Measurements from ENCODE around the gene PDCD11.

Gene PDCD11

DNA sequence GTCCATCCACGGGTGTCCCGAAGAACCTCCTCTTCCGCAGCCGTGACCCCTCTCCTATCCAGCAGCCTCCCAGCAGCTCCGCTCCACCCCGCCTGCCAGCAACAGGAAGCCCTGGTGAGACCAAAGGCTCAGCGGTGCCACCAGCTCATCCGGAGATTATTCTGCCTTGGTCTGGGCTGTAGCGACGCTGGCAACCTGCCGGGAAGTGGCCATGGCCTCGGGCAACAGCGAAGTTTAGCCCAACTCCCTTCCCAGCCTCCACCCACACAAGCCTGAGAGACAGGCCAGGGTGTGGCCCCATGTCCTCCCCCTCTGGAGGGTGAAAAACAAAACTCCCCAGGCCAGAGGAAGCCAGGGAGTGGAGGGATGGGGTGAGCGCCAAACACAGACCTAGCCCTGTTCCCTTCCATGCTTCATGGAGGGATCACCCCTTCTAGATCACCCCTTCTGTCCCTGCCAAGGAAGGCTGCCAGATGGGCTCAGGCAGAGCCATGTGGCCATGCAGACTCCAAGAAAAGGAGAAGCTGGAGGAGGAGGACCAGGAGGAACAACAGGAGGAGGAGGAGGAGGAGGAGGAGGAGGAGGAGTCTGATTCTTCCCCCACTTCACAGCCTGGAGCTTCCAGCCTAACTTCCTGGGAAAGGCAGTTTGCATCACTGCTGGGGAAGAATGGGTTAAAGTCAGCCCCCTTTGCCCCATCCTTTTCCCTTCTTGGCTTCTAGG lies 54.8 kb downstream of the PDCD11 start:
- peak overlapping the region; percentile 25; the same call in 1 of the 2 replicates for H3K4me3 ChIP-seq (ENCODE audit: low read depth, low read length)
- peaks cover 15% of the 10 kb centered on the region for H3K36me3 ChIP-seq (ENCODE audit: control insufficient read depth, insufficient read depth, low read length)
- no peak overlapping the region for H3K27ac ChIP-seq (ENCODE audit: low read depth, low read length)
- H3K4me1 ChIP-seq (ENCODE audit: control insufficient read depth, insufficient read depth, low read length) = no peaks in the 10 kb centered on the region
- H3K9me3 ChIP-seq (ENCODE audit: control insufficient read depth, insufficient read depth, low read length) = no peaks in the 10 kb centered on the region
- H3K27me3 ChIP-seq (ENCODE audit: control insufficient read depth, insufficient read depth, low read length) = no peaks in the 10 kb centered on the region
- H3K9ac ChIP-seq (ENCODE audit: low read depth, low read length) = no peak overlapping the region

DNA sequence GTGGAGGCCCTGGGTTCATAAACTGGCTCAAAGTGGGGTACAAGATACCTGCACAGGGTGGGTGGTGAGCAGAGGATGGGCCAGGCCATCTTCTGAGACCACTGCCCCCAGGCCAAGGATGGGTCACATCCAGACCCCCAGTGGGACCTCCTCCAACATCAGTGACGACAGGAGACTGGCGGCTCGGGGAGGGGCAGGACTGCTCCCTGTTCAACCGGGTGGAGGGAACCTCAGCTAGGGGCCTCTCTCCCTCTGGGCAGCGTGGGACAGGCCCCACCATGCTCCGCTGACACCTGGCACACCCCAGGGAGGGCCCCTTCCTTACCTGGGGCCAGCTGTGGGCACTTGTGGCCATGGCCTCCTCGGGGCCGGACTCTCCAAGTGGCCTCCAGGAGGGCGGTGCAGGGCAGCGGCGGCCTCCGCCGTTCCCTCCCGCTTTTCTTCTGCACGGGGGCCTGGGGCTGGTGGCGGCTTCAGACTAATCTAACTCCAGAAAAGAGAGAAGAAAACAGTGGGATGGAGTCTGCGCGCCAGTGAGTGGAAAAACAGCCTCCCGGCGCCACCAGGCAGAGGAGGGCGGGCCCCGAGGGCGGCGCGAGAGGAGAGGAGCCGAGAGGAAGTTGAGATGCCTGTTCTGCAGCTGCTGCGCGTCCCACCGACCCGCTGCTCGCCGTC lies 55.5 kb downstream of the PDCD11 start, which contains the start of gene CALHM2:
Gene CALHM2, minus strand, starts transcription at position 540 of the 675 bp plus-strand sequence. CDS start 2,429 bp downstream, outside the sequence.
- Histone ChIP-seq H3K9me3 (ENCODE audit: control insufficient read depth, insufficient read depth, low read length) (no peaks in the 10 kb centered on the region), H3K27ac (ENCODE audit: low read depth, low read length) (no peak within 1 kb of the TSS), H3K36me3 (ENCODE audit: control insufficient read depth, insufficient read depth, low read length) (peaks cover 10% of the 10 kb centered on the region), H3K4me1 (ENCODE audit: control insufficient read depth, insufficient read depth, low read length) (no peaks in the 10 kb centered on the region), H3K9ac (ENCODE audit: low read depth, low read length) (no peak within 1 kb of the TSS), H3K27me3 (ENCODE audit: control insufficient read depth, insufficient read depth, low read length) (no peaks in the 10 kb centered on the region), H3K4me3 (ENCODE audit: low read depth, low read length) (peak within 1 kb of the TSS; percentile 25; the same call in 1 of the 2 replicates)

DNA sequence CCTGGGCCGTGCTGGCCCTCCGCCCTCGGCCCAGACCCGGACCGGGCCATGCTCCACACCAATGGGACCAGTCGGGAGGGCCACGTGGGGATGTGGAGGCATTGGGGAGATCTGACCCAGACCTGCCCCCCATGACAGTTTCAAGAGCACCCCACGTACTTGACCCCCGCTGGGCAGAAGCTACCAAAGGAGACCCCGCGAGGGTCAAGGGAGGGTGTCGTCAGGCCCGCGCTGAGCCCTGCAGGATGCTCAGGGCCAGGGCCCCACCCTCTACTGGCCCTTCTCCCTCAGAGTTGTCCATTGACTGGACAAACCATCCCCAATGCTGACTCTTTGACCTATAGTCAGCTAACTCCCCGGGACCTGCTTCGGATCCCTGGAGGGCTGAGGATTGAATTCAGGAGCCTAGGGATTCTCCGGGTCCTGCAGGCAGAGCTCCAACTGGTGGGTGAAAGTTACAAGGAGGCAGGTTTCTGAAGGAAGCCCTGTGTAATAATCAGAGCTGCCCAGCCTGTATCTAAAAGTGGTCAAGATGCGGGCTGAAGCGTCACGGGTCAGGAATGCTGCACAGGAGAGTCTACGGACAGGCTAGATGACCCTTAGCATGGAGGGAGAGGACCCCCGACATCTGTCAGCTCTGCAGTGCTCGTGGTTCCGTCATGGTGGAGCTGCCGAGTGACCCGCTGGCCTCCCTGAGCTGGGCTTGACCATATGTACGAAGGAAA lies 56.2 kb downstream of the PDCD11 start:
- no peaks in the 10 kb centered on the region for H3K4me1 ChIP-seq (ENCODE audit: control insufficient read depth, insufficient read depth, low read length)
- H3K36me3 ChIP-seq (ENCODE audit: control insufficient read depth, insufficient read depth, low read length) = peaks cover 3% of the 10 kb centered on the region
- H3K4me3 ChIP-seq (ENCODE audit: low read depth, low read length) = peak overlapping the region; percentile 25; the same call in 1 of the 2 replicates
- H3K27ac ChIP-seq (ENCODE audit: low read depth, low read length) = no peak overlapping the region
- no peaks in the 10 kb centered on the region for H3K27me3 ChIP-seq (ENCODE audit: control insufficient read depth, insufficient read depth, low read length)
- no peak overlapping the region for H3K9ac ChIP-seq (ENCODE audit: low read depth, low read length)
- H3K9me3 ChIP-seq (ENCODE audit: control insufficient read depth, insufficient read depth, low read length) = no peaks in the 10 kb centered on the region

DNA sequence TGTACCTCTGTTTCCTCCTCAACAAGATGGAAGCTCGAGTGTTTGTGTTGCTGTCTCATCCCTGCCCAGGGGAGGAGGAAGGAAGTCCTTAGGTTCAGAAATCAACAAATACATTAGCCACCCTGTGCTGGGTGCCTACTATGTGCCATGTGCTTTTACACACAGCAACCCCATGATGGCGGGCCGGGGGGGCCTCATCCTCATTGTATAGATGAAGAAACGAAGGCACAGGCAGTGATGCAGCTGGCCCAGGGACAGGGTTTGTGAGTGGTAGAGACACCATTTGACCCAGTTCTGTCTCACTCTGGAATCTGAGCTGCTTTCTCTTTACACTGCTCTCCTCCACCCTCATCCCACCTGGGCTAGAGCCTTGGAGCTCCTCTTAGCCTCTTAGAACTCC lies 57.6 kb downstream of the PDCD11 start:
- H3K36me3 ChIP-seq (ENCODE audit: control insufficient read depth, insufficient read depth, low read length) = no peaks in the 10 kb centered on the region; the same call in 1 of the 2 replicates
- no peaks in the 10 kb centered on the region for H3K4me1 ChIP-seq (ENCODE audit: control insufficient read depth, insufficient read depth, low read length)
- no peak overlapping the region for H3K9ac ChIP-seq (ENCODE audit: low read depth, low read length)
- no peaks in the 10 kb centered on the region for H3K27me3 ChIP-seq (ENCODE audit: control insufficient read depth, insufficient read depth, low read length)
- H3K27ac ChIP-seq (ENCODE audit: low read depth, low read length) = no peak overlapping the region
- H3K4me3 ChIP-seq (ENCODE audit: low read depth, low read length) = no peak overlapping the region
- H3K9me3 ChIP-seq (ENCODE audit: control insufficient read depth, insufficient read depth, low read length) = no peaks in the 10 kb centered on the region

DNA sequence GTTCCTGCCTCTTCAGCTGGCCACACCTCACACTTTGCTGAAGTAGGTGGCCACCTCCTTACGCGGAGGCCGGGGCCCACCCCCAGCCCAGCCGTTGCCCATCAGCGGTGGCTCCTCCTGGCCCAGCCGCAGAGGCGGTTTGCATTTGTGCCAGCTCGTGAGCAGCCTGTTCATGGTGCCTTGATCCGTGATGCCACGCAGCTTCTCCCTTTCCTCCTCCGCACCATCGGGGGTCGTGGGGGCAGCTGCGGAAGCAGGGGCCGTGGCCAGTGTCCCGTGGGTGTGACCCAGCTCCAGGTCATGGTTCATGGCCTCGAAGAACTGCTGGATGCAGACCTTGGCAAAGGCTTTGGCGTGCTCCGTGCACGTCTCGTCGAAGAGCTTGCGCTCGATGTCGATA lies 58.8 kb downstream of the PDCD11 start:
- H3K27me3 ChIP-seq (ENCODE audit: control insufficient read depth, insufficient read depth, low read length) = no peaks in the 10 kb centered on the region
- H3K4me1 ChIP-seq (ENCODE audit: control insufficient read depth, insufficient read depth, low read length) = no peaks in the 10 kb centered on the region
- no peak overlapping the region for H3K4me3 ChIP-seq (ENCODE audit: low read depth, low read length)
- H3K27ac ChIP-seq (ENCODE audit: low read depth, low read length) = no peak overlapping the region
- H3K9ac ChIP-seq (ENCODE audit: low read depth, low read length) = no peak overlapping the region
- no peaks in the 10 kb centered on the region for H3K9me3 ChIP-seq (ENCODE audit: control insufficient read depth, insufficient read depth, low read length)
- H3K36me3 ChIP-seq (ENCODE audit: control insufficient read depth, insufficient read depth, low read length) = no peaks in the 10 kb centered on the region

DNA sequence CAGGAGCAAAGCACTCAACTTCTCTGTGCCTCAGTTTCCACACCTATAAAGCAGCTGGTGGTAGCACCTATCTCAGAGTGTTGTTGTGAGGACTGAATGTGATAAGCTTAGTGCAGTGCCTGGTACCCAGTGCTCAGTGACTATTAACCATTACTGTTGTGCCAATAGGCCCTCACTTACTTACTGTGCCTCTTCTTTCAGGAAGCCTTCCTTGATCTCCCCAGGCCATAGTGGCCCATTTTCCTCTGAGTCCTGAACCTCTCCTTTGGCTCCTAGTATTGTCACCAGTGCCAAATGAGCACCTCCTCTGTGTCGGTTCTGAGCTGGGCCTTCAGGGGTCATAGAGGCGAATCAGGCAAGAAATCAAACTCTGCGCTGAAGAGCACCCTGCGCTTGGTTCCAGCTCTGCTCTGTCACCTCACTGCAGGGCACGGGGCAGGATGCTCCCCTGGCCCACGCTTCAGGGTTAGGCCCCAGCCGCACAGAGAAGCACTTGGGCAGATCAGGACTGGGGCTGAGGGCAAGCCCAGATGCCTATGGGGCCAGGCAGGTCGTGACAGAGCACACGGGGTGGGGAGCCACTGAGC lies 59.7 kb downstream of the PDCD11 start:
- no peaks in the 10 kb centered on the region for H3K4me1 ChIP-seq (ENCODE audit: control insufficient read depth, insufficient read depth, low read length)
- H3K27ac ChIP-seq (ENCODE audit: low read depth, low read length) = no peak overlapping the region
- H3K4me3 ChIP-seq (ENCODE audit: low read depth, low read length) = no peak overlapping the region
- H3K27me3 ChIP-seq (ENCODE audit: control insufficient read depth, insufficient read depth, low read length) = no peaks in the 10 kb centered on the region
- H3K9ac ChIP-seq (ENCODE audit: low read depth, low read length) = no peak overlapping the region
- H3K36me3 ChIP-seq (ENCODE audit: control insufficient read depth, insufficient read depth, low read length) = no peaks in the 10 kb centered on the region
- H3K9me3 ChIP-seq (ENCODE audit: control insufficient read depth, insufficient read depth, low read length) = no peaks in the 10 kb centered on the region

DNA sequence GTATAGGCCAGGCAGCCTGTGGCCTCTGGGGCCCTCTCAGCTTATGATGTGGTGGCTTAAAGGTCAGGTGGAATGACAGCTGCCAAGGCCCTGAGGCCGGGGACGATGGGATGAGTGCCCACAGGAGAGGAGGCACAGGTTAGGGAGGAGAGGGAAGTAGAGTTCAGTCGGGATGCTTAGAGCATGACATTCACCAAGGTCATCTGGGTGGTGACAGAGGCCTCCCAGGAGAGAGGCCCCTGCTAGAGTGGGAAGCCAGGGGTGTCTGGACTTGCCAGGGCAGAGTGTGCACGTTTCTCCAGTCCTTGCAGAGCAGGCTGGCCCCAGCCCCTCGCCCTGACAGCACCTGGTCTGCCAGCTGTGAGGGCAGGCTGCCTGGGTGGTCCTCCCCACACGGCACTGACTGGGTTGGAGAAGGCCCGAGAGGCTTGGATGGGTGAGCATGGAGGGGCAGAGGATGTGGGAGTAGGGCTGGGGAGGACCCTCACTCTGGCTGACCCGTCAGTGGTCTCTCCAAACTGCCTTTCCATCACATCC lies 60.8 kb downstream of the PDCD11 start:
- Histone ChIP-seq H3K4me3 (ENCODE audit: low read depth, low read length) (no peak overlapping the region), H3K4me1 (ENCODE audit: control insufficient read depth, insufficient read depth, low read length) (no peaks in the 10 kb centered on the region), H3K9ac (ENCODE audit: low read depth, low read length) (no peak overlapping the region), H3K27me3 (ENCODE audit: control insufficient read depth, insufficient read depth, low read length) (no peaks in the 10 kb centered on the region), H3K36me3 (ENCODE audit: control insufficient read depth, insufficient read depth, low read length) (no peaks in the 10 kb centered on the region), H3K9me3 (ENCODE audit: control insufficient read depth, insufficient read depth, low read length) (no peaks in the 10 kb centered on the region), H3K27ac (ENCODE audit: low read depth, low read length) (no peak overlapping the region)

DNA sequence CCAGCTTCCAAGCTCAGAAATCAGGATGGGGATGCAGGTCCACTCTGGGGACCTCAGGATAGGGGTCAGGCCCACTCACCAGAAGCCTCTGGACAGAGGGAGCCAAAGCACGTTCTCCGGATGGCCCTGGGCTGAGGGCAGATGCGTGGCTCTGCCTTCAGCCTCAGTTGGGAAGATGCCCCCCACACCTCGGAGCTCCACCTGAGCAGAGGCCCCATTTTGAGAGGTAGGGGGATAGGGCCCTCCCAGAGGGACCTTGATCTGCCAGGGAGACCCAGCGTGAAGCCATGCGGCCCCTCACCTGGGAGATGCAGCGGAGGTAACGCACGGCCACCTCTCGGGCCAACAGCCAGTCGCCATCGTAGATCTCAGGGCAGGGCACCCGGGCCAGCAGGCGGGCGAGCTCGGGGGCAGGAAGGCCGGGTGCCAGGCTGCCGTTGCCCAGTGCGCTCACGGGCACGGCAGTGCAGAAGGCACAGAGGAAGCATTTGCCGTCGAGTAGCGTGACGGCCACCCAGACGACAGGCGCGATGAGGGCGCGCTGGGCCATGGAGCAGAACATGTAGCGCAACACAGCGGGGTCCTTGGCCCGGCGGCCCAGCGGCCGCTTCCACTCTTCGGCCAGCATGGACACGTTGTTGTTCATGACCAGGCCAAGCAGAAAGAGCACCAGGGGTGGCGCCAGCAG lies 61.6 kb downstream of the PDCD11 start:
- Histone ChIP-seq H3K9ac (ENCODE audit: low read depth, low read length) (no peak overlapping the region), H3K9me3 (ENCODE audit: control insufficient read depth, insufficient read depth, low read length) (no peaks in the 10 kb centered on the region), H3K27me3 (ENCODE audit: control insufficient read depth, insufficient read depth, low read length) (no peaks in the 10 kb centered on the region), H3K36me3 (ENCODE audit: control insufficient read depth, insufficient read depth, low read length) (no peaks in the 10 kb centered on the region), H3K4me1 (ENCODE audit: control insufficient read depth, insufficient read depth, low read length) (no peaks in the 10 kb centered on the region), H3K4me3 (ENCODE audit: low read depth, low read length) (no peak overlapping the region), H3K27ac (ENCODE audit: low read depth, low read length) (no peak overlapping the region)

DNA sequence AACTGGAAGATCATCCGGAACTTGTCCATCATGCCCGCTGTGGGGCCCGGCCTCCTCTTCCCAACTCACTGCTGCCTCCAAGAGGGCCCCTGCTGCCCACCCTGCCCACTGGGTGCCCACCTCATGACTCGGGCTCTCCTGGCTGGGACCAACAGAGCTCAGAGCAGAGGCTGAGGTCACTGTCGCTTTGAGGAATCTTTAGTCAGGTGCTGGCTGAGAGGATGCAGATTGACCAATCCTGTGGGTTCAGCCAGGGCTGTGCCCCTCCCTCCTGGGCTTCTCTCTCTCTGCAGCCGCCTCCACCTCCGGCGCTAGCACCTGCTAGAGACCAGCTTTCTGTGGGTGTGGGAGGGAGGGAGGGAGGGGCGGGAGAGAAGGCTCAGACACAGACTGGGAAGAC lies 62.3 kb downstream of the PDCD11 start, which contains the start of gene CALHM1:
Gene CALHM1, minus strand, starts transcription at position 181 of the 400 bp plus-strand sequence. Its CDS starts 149 bp downstream, at position 32.
- Histone ChIP-seq H3K27me3 (ENCODE audit: control insufficient read depth, insufficient read depth, low read length) (no peaks in the 10 kb centered on the region), H3K4me3 (ENCODE audit: low read depth, low read length) (no peak within 1 kb of the TSS), H3K4me1 (ENCODE audit: control insufficient read depth, insufficient read depth, low read length) (no peaks in the 10 kb centered on the region), H3K27ac (ENCODE audit: low read depth, low read length) (no peak within 1 kb of the TSS), H3K36me3 (ENCODE audit: control insufficient read depth, insufficient read depth, low read length) (no peaks in the 10 kb centered on the region), H3K9ac (ENCODE audit: low read depth, low read length) (no peak within 1 kb of the TSS), H3K9me3 (ENCODE audit: control insufficient read depth, insufficient read depth, low read length) (no peaks in the 10 kb centered on the region)

DNA sequence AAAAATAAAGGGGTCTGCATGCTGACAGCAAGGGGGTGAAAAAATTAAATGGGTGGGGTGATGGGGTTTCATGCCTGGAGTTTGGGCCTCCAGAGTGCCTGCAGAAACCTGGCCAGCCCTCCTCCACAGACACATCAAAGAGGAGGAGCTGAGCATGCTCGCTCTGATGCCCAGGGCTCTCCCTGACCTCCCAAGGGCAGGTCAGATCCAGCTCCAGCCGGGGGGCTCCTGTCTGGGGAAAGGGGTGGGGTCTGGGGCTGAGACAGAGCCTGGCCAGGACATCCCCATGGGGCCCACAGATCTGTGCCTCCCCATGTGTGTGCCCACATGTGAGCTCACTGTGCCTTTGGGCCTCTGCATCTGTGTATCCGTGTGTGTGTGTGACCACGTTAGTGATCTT lies 63.2 kb downstream of the PDCD11 start:
- Histone ChIP-seq H3K27ac (ENCODE audit: low read depth, low read length) (no peak overlapping the region), H3K27me3 (ENCODE audit: control insufficient read depth, insufficient read depth, low read length) (no peaks in the 10 kb centered on the region), H3K4me1 (ENCODE audit: control insufficient read depth, insufficient read depth, low read length) (no peaks in the 10 kb centered on the region), H3K4me3 (ENCODE audit: low read depth, low read length) (no peak overlapping the region), H3K9me3 (ENCODE audit: control insufficient read depth, insufficient read depth, low read length) (no peaks in the 10 kb centered on the region), H3K36me3 (ENCODE audit: control insufficient read depth, insufficient read depth, low read length) (no peaks in the 10 kb centered on the region), H3K9ac (ENCODE audit: low read depth, low read length) (no peak overlapping the region)
